Germinal center (tissue), 1 donor: ENCODE results near the gene BDKRB1.

Experiments
- DNase-seq: peaks from one replicate; pipeline ENCODE4 v3.0.0; 2012; ENCODE audit warnings: mixed read lengths, low spot score

BDKRB1 gene

GRCh38 chr14:96281486-96281885 lies 25.5 kb downstream of the BDKRB1 start:
- DNase-seq = no peak

DNA sequence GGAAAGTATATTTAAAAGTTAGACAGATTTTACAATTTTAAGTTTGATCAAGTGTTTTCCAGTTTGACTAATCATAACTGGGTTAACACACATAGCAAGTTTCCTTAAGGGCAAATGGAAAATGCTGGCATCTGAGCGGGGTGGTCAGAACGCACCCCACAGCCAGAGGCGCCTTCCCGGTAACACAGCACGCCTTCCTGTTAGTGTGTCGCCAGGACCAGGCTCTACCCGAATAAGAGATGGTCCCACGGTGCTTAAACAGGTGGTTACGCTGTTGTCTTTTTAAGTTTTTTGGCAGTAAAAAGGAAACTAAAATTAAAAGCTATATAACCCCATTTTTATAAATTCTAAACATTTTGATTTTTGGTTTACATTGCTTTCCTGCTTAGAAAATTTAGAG lies 28.0 kb downstream of the BDKRB1 start:
- DNase-seq = no peak

DNA sequence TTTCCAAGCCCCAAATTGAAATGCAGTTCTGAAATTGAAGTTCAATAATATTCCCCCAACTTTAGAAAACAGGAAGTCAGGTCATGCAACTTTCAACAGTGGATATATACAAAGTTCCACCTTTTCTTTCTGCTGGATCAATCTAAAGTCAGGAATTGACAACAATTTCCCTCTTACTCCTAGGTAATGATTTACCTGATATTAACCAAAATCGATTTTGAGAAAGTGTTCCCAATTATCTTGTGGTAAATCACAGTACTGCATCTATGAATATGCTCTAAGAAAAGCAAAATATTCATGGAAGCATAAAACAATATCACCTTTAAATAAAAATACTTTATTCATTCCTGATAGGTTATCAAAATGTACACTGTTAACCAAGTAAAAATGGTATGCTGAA lies 28.4 kb downstream of the BDKRB1 start:
- DNase-seq = no peak

- no peak for DNase-seq
Measured at GRCh38 chr14:96285667-96286066, 29.7 kb downstream of the BDKRB1 start.

DNA sequence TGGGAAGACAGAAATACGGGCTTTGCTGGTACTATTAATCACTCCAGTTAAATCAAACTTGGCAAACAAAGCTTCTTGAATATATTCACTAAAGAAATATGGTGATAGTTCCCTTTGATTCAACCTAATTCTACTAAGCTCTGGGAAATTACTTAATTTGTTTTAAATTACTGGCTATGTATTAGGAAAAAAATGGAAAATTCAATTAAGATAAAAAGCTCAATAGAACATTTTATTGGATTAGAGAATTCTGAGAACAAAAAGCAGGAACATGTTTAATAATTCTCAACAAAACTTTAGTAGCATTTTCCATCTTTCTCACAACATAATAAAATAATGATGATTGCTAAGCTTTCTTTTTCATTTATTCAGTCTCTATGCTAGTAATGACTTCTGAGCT lies 30.2 kb downstream of the BDKRB1 start:
- DNase-seq = no peak

- no peak for DNase-seq
Measured at GRCh38 chr14:96287856-96288255, 31.8 kb downstream of the BDKRB1 start.

DNA sequence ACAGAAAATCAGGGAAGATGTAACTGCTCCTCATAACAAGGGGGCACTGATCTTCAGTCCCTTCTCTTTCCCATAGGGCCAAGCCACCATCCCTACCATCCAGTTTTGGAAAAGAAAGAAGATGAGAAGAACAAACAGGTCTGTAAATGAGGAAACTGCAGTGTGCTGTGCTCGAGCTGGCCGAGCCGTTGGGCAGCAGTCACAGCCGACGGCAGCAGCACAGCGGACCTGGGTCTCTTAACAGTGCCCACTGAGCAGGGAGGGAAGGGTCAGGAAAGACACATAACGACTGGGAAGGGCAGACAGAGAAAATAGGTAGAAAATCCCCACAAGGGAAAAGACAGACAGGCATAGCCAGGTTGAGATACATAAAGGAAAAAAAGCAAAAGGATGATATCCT lies 38.2 kb downstream of the BDKRB1 start:
- no peak for DNase-seq

DNA sequence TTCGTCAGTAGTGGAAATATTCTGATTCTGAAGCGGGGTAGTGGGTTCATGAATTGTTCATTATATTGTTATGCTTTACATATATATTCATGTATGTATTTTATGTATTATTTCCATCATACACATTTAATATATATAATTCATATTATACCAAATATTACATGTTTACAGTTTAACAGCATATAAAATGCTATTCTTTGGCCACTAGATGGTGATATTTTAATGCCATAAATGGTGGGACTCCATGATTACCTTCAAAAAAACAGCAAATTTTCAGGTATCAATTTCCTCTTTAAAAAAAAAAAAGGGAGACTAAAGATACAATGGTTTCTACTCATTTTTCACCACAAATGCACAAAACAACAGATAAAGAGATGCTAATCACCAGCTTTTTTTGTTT lies 41.0 kb downstream of the BDKRB1 start:
- DNase-seq = no peak

GRCh38 chr14:96297997-96298515 lies 42.0 kb downstream of the BDKRB1 start:
- no peak for DNase-seq

- no peak for DNase-seq
Measured at GRCh38 chr14:96299441-96299840, 43.4 kb downstream of the BDKRB1 start.

GRCh38 chr14:96303981-96304380 lies 48.0 kb downstream of the BDKRB1 start:
- DNase-seq = no peak

- DNase-seq = no peak
Measured at GRCh38 chr14:96304956-96305355, 48.9 kb downstream of the BDKRB1 start.

- no peak for DNase-seq
Measured at GRCh38 chr14:96307434-96307833, 51.4 kb downstream of the BDKRB1 start.

DNA sequence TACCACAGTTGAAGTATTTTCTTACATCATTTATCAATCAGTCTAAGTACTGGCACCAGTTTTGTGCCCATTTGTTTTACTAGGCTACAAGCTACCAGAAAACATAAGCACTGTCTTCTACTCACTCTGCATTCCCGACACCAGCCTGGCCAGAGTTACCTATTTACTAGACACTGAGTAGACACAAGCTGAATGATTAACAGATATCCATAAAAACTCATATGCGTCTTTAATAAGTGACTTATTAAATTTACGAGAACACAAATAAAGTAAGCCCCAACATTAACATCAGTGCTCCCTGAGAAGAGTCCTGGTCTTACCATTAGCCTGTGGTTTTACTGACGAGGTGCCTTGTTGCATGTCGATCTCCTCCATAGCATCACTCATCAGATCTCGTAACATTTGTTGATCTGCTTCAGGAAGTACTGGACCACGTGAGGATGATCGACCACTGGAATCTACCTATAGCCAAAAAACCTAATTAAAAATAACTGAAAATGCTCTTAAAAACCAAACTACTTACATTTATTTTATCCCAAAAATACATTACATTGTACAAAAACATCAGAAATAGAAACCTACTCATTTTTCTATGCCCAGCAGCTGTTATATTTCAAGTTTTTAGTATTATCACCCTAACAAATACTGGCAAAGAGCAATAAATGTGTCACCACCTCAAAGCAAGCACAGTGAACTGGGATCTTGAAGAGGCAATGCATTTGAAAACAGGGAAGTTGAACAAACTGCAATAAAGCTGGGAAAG lies 53.3 kb downstream of the BDKRB1 start:
- DNase-seq = no peak

DNA sequence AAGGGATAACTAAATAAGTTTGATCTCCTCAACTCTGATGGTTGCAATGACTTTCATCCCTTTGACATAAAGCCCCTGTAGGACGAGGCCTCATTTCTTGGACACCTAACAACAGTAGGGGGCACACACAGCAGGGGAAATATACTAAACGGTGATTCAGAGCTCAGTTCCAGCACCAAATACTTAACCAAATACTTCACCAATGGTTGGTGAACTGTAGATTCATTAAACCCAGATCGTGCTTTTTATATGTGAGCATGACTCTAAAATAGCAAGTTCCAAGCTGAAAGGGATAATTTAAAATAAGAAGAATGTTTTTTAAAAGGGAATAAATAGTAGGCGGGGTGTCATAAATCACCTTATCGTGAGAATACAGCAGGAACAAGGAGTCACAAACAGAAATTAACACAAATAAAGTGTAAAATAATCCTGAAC lies 53.9 kb downstream of the BDKRB1 start:
- no peak for DNase-seq

DNA sequence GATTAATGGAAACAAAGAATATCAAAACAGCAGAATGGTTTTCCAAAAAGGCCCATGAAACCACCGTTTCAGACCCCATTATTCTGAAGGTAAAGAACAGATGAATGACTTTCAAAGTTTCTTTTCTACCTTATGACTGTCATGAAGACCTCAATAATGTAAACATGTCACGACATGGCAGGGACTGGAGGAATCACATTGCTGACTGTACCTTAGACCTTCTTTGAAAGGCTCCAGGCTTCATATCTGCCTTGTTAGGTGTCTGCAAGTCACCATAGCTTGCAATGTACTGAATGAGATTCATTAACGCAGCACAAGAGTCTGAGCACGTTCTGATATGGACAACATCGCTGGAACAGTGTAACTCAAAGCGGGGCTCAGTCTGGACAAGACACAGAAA lies 54.9 kb downstream of the BDKRB1 start:
- no peak for DNase-seq
